ENCODE results near the gene KANK2.

- no peak for TF ChIP-seq CTCF (IDR thresholded peaks at IDR 0.05)
- no peak for TF ChIP-seq ZFX (IDR thresholded peaks at IDR 0.05; ENCODE audit: borderline replicate concordance)
These were observed 41.5 kb upstream of the KANK2 start for GRCh38 chr19:11238781-11239376.

Data from 22Rv1 (cell line).